Activated CD8-positive, alpha-beta memory T cell treated with anti-CD3 and anti-CD28 coated beads, Interleukin-2, amount 50 U/mL, for 1 hour (primary cell): ENCODE measurements around the gene SIK1.
"Not testable (repeated sequence)": the region's sequence is repeated elsewhere in the genome, so short reads cannot be mapped to it uniquely, and the experiment has no call there.

ENCODE experiments used
- DNase-seq: peaks from one replicate; pipeline ENCODE4 v3.0.0-alpha.2; 2020; ENCODE audit errors: extremely low read depth

Gene SIK1

DNA sequence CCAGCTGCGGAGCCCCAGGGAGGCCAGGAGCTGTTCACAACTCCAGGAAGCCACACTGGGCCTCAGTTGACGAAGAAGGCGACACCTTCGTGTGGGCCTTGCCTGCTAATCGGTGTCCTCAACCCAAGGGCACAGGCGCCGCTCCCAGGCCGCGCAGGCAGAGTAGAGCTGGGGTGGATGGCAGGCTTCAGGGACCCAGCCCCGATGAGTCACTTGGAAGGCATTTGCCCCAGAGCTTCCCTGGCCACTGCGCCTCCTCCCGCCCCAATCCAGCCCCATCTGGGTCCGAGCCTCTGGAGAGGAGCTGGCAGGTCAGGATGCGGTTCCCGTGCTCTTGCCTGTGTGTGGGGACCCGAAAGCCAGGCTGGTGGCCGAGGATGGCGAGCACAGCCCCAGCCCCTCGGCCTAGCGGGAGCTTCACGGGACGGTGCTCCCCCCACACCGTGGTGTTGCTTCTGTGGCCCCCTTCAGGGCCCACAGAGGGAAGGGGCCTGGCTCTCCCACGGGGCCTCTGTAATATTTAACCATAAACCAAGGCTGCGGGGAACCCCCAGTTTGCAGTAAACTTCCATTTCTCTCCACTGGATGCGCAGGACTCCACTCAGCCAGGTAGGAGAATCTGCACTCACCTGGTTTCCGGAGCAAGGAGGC, 30.0 kb downstream of the SIK1 start:
- not testable (repeated sequence) for DNase-seq

DNA sequence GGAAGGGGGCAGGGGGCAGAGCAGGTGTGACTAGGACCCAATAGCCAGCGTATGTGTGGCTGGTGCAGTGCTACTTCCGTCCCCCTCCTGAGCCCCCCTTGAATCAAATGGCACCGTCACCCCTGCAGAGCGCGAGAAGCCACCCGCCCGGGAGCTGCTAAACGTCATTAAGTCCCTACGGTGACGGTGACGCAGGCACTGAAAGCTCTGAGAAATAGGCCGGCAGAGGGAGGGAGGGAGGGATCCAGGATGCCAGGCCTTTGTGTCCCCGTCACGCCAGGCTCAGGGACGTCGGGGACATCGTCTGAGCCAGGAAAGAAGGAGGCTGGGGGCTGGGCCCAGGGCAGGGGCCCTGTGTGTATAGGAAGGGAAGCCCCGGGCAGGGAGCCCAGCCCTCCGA, 43.6 kb downstream of the SIK1 start:
- not testable (repeated sequence) for DNase-seq

DNA sequence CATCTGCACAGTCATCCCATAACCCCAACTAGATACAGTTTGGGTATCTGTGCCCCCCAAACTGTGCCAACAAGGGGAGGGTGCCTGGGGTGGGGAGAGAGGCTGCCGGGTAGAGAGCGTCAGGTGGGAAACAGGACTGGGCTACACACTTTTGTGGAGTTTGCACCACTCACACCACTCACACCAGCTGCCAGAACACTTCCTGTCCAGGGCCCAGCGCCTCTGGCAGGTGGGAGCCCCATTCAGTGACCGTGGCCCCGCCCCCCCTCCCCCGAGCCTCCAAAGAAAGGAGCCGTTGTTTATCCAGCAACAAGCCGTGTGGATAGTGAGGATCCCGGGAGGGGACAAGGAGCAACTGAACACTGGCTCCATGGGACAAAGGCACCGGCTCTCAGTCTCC, 44.0 kb downstream of the SIK1 start:
- DNase-seq = not testable (repeated sequence)

DNA sequence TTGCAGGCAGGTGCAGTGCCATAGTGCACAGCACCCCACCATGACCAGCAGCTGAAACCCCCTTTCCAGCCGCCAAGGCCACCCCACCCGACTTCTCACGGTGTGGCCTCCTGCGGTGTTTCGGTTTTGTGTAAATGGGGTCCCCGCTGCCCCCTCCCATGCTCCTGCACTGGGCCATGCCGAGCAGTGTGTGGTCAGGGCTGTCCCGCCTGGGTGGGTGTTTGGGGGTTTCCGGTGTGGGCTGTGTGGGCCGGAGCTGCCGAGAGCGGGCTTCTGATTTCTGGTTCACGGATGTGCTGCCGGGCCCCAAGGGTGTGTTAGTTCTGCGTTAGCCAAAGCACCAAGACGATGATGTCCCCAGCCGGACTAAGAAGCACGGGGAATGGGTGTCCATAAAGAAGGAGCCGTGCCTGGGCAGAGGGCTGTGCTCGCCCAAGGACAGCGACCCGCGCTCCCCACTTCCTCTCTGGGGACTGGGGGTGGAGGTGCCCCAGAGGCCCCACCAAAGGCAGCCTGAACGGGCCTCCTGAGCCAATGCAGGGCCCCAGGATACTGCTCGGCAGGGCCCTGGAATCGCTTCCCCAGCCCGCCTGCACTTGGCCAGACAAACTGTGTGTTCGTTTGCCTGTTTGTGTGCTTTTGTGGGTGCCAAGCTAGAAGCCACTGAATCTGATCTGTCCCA, 45.9 kb downstream of the SIK1 start:
- not testable (repeated sequence) for DNase-seq

- DNase-seq = not testable (repeated sequence)
These were observed 46.6 kb downstream of the SIK1 start for GRCh38 chr21:43380337-43380736.

DNA sequence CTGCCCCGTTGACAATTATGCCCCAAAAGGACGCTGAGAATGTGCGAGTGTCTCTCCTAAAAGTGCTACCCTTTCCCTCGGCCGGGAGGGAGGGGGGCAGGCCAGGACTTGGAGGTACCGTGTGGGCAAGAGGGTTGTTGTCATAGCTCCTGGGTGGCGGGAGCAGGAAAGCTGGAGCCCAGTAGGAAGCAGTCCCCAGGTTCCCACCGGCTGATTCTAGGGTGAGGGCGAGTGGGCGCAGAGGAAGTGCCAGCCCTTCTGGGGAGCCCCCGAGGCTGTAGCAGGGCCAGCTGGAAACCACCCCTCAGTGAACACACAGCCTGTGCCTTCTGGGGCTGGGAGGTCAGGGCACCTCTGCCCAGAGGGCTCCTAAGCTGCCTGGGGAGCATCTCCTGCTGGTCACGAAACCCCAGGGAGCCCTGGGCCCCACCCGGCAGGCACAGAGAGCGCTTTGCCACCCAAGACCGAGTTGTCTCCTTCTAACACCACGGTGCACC, 47.3 kb downstream of the SIK1 start:
- not testable (repeated sequence) for DNase-seq

- DNase-seq = no peak
These were observed 50.5 kb downstream of the SIK1 start for GRCh38 chr21:43376478-43376882.

DNA sequence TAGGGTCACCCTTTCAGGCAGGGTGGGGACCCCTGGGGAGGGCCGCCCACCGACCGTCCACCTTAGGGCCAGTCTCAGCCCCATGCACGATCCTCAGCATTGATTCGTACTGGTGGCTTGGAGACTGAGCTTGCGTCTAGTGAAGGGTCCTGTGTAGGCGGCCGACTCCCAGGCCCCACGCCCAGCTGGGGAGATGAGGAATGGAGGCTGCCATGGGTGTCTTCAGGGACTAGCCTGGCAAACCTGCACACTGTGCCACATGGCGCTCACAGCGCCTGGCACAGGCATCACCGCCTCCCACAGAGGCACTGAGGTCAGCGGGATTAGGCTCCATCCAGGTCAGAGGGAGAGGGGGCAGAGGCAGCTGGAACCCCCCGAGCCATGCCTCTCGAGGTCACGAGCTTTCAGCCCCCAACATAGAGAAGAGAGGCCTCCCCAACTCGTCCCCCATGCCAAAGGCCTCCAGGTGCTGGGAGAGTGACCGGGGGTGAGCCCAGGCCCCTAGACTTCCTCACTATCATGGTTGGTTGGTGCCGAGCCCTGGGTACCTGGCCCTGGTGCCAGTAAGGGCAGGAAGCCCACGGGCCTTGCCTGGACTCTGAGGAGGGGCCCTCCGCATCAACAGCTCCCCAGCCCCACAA, 51.0 kb downstream of the SIK1 start:
- no peak for DNase-seq

DNA sequence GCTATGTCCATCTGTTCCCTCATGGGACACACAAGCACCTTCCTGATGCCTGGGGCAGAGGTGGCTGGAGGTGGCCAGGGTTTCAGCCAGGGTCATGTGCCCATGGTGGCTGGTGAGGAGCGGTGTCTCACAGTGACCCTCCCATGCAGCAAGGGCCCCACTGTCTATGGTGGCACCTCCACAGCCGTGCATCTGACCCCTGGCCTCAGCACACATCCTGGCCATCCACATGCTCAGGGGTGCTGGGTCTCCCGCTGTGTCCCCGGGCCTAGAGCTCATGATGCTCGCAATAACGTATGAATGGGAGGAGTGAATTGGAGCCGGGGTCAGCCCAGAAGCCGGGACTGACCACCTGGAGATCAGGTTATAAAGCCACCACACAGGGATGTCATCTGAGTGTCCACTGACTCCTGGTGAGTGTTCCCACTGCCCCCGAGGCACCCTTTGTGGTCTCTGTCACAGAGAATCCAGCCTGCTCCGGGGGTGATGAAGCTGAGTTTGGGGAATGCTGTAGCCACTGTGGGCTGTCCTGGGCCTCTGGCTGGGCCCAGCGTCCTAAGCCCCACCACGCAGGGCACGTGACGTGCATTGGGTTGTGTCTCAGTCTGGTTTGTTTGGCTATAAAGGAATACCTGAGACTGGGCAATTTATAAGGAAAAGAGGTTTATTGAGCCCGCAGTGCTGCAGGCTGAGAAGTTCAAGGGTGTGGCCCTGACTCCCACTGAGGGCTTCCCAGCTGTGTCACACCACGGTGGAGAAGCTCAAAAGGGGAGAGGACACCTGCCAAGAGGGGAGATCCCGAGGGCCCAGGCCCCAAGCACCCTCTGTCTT, 51.7 kb downstream of the SIK1 start:
- no peak for DNase-seq

DNA sequence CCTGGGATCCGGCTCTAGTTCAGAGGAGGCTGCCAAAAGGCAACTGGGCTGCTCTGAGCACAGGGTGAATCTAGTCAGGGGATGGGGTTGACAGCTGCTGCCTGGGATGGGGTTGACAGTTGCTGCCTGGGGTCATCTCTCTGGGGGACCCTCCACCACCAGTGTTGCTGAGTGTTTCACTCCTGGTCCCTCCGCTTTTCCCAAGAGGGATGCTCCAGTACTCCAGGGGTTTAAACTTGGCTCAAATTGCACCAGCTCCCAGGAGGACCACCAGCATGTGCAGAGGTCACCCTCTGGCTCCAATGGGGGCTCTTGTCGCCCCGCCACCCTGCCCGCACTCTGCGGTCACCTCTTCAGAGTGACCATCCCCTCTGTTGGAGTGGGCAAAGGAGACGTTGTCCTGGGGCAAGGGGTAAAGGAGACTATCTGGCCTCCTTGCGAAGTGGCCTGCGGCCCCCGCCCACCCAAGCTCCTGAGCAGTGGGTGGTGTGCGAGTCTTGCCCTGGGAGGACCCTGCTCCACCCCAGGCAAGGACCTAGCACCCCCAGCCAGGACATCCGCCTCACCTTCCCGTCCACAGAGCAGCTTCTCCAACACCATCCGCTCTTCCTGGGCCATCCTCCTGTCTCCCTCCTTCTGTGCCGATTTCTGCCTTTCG, 52.6 kb downstream of the SIK1 start:
- no peak for DNase-seq

- no peak for DNase-seq
These were observed 53.3 kb downstream of the SIK1 start for GRCh38 chr21:43373362-43374227.

DNA sequence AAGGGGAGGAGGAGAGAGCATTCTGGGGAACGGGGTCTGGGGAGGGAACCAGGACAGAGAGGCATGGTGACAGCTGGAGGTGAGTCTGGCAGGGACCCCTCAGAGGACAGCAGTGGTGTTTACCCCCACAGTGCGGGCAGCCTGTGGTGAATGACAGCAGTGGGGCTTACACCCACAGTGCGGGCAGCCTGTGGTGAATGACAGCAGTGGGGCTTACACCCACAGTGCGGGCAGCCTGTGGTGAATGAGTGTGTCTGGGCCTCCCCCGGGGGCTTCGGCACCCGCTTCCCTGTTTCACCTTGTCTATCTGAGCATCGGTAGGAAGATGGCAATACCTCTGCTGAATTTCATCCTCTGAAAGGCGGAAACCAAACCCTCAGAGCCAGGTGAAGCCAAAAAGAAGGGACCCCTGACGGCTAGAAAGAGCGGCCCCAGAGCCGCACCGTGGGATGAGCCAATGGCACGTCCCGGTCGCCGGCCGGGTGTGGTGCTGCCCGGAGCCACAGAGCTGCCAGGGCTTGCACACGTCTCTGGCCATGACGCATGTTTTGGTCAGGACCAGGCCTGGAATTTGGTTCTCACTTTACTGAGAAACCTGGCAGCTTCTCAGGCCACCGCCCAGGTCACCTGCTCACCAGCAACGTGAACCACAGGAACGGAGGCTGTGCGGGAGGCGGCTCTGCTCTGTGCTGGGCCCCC, 54.1 kb downstream of the SIK1 start:
- no peak for DNase-seq

- no peak for DNase-seq
These were observed 55.1 kb downstream of the SIK1 start for GRCh38 chr21:43371786-43372185.

- no peak for DNase-seq
These were observed 55.9 kb downstream of the SIK1 start for GRCh38 chr21:43370888-43371570.

GRCh38 chr21:43370091-43370658, 56.8 kb downstream of the SIK1 start:
- DNase-seq = no peak

- DNase-seq = no peak
These were observed 57.3 kb downstream of the SIK1 start for GRCh38 chr21:43369596-43370090.

- DNase-seq = no peak
These were observed 57.8 kb downstream of the SIK1 start for GRCh38 chr21:43369124-43369523.

DNA sequence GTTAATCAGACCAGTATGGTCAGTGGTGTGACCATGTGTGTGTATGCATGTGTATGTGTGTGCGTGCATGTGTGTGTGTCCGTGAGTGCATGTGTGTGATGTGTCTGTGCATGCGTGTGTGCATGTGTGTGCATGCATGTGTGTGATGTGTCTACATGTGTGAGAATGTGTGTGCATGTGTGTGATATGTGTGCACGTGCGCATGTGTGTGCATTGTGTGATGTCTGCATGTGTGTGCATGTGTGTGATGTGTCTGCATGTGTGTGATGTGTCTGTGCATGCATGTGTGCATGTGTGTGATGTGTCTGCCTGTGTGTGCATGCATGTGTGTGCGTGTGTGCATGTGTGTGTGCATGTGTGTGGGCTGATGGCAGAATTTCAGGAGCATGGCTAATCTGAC, 58.2 kb downstream of the SIK1 start:
- DNase-seq = no peak

DNA sequence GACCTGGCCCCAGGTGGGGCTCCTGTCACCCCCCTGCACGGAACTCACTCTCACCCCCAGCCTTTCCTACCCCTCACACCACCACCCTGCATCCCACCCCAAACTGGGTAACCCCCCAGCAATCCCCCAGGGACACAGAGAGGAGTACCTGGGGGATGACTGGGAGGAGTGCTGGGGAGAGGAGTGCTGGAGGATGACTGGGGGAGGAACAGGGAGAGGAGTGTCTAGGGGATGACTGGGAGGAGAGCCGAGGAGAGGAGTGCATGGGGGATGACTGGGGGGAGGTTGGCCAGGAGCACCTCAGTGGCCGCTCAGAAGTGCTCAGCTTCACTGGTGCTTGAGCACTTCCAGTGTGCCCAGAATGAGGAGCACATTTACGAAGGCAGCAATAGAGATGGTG, 59.1 kb downstream of the SIK1 start:
- no peak for DNase-seq
